PC-3 (cell line): ENCODE data around the gene MRPS11.

Experiments used
- EZH2 ChIP-seq: fragments of 300-600 bp; sonication (generic); IDR thresholded peaks from one replicate; pipeline ENCODE4 v1.6.1; 2017; ENCODE audit warnings: antibody characterized with exemption, mild to moderate bottlenecking, low read length; ENCODE audit not compliant: unreplicated experiment
- TF ChIP-seq, protein P1 (sequence below): fragments of 300-600 bp; sonication (generic); conservative IDR thresholded peaks from 2 replicates; pipeline ENCODE4 v1.5.1; 2017; ENCODE audit warnings: antibody characterized with exemption, low read depth, mild to moderate bottlenecking, low read length

- TF ChIP-seq, protein P1, sequence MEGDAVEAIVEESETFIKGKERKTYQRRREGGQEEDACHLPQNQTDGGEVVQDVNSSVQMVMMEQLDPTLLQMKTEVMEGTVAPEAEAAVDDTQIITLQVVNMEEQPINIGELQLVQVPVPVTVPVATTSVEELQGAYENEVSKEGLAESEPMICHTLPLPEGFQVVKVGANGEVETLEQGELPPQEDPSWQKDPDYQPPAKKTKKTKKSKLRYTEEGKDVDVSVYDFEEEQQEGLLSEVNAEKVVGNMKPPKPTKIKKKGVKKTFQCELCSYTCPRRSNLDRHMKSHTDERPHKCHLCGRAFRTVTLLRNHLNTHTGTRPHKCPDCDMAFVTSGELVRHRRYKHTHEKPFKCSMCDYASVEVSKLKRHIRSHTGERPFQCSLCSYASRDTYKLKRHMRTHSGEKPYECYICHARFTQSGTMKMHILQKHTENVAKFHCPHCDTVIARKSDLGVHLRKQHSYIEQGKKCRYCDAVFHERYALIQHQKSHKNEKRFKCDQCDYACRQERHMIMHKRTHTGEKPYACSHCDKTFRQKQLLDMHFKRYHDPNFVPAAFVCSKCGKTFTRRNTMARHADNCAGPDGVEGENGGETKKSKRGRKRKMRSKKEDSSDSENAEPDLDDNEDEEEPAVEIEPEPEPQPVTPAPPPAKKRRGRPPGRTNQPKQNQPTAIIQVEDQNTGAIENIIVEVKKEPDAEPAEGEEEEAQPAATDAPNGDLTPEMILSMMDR, result no peak
- TF ChIP-seq EZH2, result no peak
Measured at GRCh38 chr15:88472225-88472624, 4.7 kb downstream of the MRPS11 start.
